Uterus (tissue), 2 donors: ENCODE data around the gene ARFGEF3.

Experiments
- POLR2A ChIP-seq, 2 donors: fragments of 450-650 bp; IDR thresholded peaks; one replicate each; pipeline ENCODE4 v1.6.1; 2016; ENCODE audit warnings: antibody characterized with exemption in 2 of 2, mild to moderate bottlenecking in 1 of 2, moderate library complexity in 1 of 2
- TF ChIP-seq, protein P1 (sequence below), 4 experiments: fragments of 200-600 bp in 2 of 4; fragments of 450-650 bp in 2 of 4; sonication (generic) in 2 of 4; IDR thresholded peaks; one replicate each; pipeline ENCODE4 v1.5.1; 2016 to 2019; ENCODE audit warnings: antibody characterized with exemption in 4 of 4, mild to moderate bottlenecking in 2 of 4, moderate library complexity in 1 of 4

- TF ChIP-seq, protein P1, sequence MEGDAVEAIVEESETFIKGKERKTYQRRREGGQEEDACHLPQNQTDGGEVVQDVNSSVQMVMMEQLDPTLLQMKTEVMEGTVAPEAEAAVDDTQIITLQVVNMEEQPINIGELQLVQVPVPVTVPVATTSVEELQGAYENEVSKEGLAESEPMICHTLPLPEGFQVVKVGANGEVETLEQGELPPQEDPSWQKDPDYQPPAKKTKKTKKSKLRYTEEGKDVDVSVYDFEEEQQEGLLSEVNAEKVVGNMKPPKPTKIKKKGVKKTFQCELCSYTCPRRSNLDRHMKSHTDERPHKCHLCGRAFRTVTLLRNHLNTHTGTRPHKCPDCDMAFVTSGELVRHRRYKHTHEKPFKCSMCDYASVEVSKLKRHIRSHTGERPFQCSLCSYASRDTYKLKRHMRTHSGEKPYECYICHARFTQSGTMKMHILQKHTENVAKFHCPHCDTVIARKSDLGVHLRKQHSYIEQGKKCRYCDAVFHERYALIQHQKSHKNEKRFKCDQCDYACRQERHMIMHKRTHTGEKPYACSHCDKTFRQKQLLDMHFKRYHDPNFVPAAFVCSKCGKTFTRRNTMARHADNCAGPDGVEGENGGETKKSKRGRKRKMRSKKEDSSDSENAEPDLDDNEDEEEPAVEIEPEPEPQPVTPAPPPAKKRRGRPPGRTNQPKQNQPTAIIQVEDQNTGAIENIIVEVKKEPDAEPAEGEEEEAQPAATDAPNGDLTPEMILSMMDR (IDR thresholded peaks at IDR 0.05), result no peak
- TF ChIP-seq POLR2A (IDR thresholded peaks at IDR 0.05), result no peak
Measured at GRCh38 chr6:138346302-138347195, 184.8 kb downstream of the ARFGEF3 start.
